WTC11 (cell line): ENCODE data around the gene HRH3. TPM values are rescaled to one million over a fixed set of nuclear protein-coding genes. Genes with fewer than 3 reads are reported as not detected.

Experiments
- ATAC-seq: fragments of 200-7000 bp; cut with Tn5 transposase; 2 replicates; pipeline ENCODE4 v1.10.0; 2021; ENCODE audit warnings: mild to moderate bottlenecking, moderate library complexity
- CTCF ChIA-PET: fragments of 300-600 bp; sonication (Branson Sonifier 250); formaldehyde crosslinking; loops from one replicate; lab custom pipeline; 2021; ENCODE audit warnings: antibody characterized with exemption; lab: Charles Lee
- POLR2A ChIA-PET: fragments of 350-600 bp; sonication (Branson Sonifier 250); formaldehyde crosslinking; loops from one replicate; lab custom pipeline; 2021; ENCODE audit warnings: antibody characterized with exemption; lab: Charles Lee
- DNase-seq: peaks from one replicate; pipeline ENCODE4 v3.0.0; 2021; ENCODE audit warnings: low spot score
- H3K27ac Mint-ChIP-seq: 2 replicates; pipeline ENCODE4 v1.8.0; 2021; ENCODE audit warnings: mixed read lengths
- H3K27me3 Mint-ChIP-seq: 2 replicates; pipeline ENCODE4 v1.8.0; 2021; ENCODE audit warnings: low read depth, mild to moderate bottlenecking, moderate library complexity, mixed read lengths
- H3K36me3 Mint-ChIP-seq: 2 replicates; pipeline ENCODE4 v1.8.0; 2021; ENCODE audit warnings: mixed read lengths
- H3K4me1 Mint-ChIP-seq: 2 replicates; pipeline ENCODE4 v1.8.0; 2022; ENCODE audit warnings: mixed read lengths
- H3K4me3 Mint-ChIP-seq: 2 replicates; pipeline ENCODE4 v1.8.0; 2021; ENCODE audit warnings: mild to moderate bottlenecking, moderate library complexity, mixed read lengths
- H3K9me3 Mint-ChIP-seq: 2 replicates; pipeline ENCODE4 v1.8.0; 2021; ENCODE audit warnings: mixed read lengths
- ATF1 ChIP-seq: sonication (generic); formaldehyde crosslinking; IDR thresholded peaks from 2 replicates; pipeline ENCODE4 v1.8.1; 2023; ENCODE audit warnings: mild to moderate bottlenecking, moderate library complexity, missing genetic modification reagents
- ATF2 ChIP-seq: sonication (generic); formaldehyde crosslinking; IDR thresholded peaks from 2 replicates; pipeline ENCODE4 v1.8.1; 2022; ENCODE audit warnings: low read depth, missing genetic modification reagents, borderline replicate concordance
- CBFB ChIP-seq: sonication (generic); formaldehyde crosslinking; IDR thresholded peaks from 2 replicates; pipeline ENCODE4 v1.8.1; 2022; ENCODE audit warnings: mild to moderate bottlenecking, low read depth, missing genetic modification reagents
- CREM ChIP-seq: sonication (generic); formaldehyde crosslinking; IDR thresholded peaks from 2 replicates; pipeline ENCODE4 v1.8.1; 2022; ENCODE audit warnings: mild to moderate bottlenecking, missing genetic modification reagents, moderate library complexity
- E2F4 ChIP-seq: sonication (generic); formaldehyde crosslinking; IDR thresholded peaks from 2 replicates; pipeline ENCODE4 v1.8.1; 2022; ENCODE audit warnings: low read depth, mild to moderate bottlenecking, moderate library complexity, missing genetic modification reagents, borderline replicate concordance
- ELF4 ChIP-seq: sonication (generic); formaldehyde crosslinking; IDR thresholded peaks from 2 replicates; pipeline ENCODE4 v1.8.1; 2022; ENCODE audit warnings: low read depth, mild to moderate bottlenecking, moderate library complexity, missing genetic modification reagents
- ESRRA ChIP-seq: sonication (generic); formaldehyde crosslinking; IDR thresholded peaks from 2 replicates; pipeline ENCODE4 v1.8.1; 2022; ENCODE audit warnings: mild to moderate bottlenecking, missing genetic modification reagents, borderline replicate concordance
- ETV6 ChIP-seq: sonication (generic); formaldehyde crosslinking; IDR thresholded peaks from 2 replicates; pipeline ENCODE4 v1.8.1; 2022; ENCODE audit warnings: mild to moderate bottlenecking, missing genetic modification reagents
- FOXJ3 ChIP-seq: sonication (generic); formaldehyde crosslinking; IDR thresholded peaks from 2 replicates; pipeline ENCODE4 v1.9.0; 2021; ENCODE audit warnings: missing genetic modification reagents, mild to moderate bottlenecking, borderline replicate concordance
- GRHL2 ChIP-seq: fragments of 250-450 bp; sonication (Bioruptor Pico); IDR thresholded peaks from 2 replicates; pipeline ENCODE4 v1.8.0; 2022; ENCODE audit warnings: mild to moderate bottlenecking, moderate library complexity; ENCODE audit not compliant: insufficient replicate concordance, severe bottlenecking
- HMGA2 ChIP-seq: fragments of 250-450 bp; sonication (Bioruptor Pico); IDR thresholded peaks from 2 replicates; pipeline ENCODE4 v1.4.0; 2021; ENCODE audit warnings: mild to moderate bottlenecking, moderate library complexity
- IRF1 ChIP-seq: sonication (generic); formaldehyde crosslinking; IDR thresholded peaks from 2 replicates; pipeline ENCODE4 v1.8.0; 2023; ENCODE audit warnings: missing genetic modification reagents
- IRF2 ChIP-seq: sonication (generic); formaldehyde crosslinking; IDR thresholded peaks from 2 replicates; pipeline ENCODE4 v1.8.0; 2022; ENCODE audit warnings: low read depth, missing genetic modification reagents, borderline replicate concordance
- JAZF1 ChIP-seq: fragments of 250-450 bp; sonication (Bioruptor Pico); IDR thresholded peaks from 2 replicates; pipeline ENCODE4 v1.9.0; 2021; ENCODE audit warnings: moderate library complexity, mild to moderate bottlenecking, inconsistent platforms
- KAT7 ChIP-seq: sonication (generic); formaldehyde crosslinking; IDR thresholded peaks from 2 replicates; pipeline ENCODE4 v1.8.1; 2023; ENCODE audit warnings: missing genetic modification reagents, mild to moderate bottlenecking, borderline replicate concordance
- MXD4 ChIP-seq: fragments of 250-450 bp; sonication (Bioruptor Pico); IDR thresholded peaks from 2 replicates; pipeline ENCODE4 v1.8.0; 2021; ENCODE audit warnings: mild to moderate bottlenecking, moderate library complexity, borderline replicate concordance
- NFE2L1 ChIP-seq: sonication (generic); formaldehyde crosslinking; IDR thresholded peaks from 2 replicates; pipeline ENCODE4 v1.8.1; 2023; ENCODE audit warnings: missing genetic modification reagents
- NR1H2 ChIP-seq: sonication (generic); formaldehyde crosslinking; IDR thresholded peaks from 2 replicates; pipeline ENCODE4 v1.9.0; 2021; ENCODE audit warnings: mild to moderate bottlenecking, moderate library complexity, missing genetic modification reagents
- NR3C1 ChIP-seq: sonication (generic); formaldehyde crosslinking; conservative IDR thresholded peaks from 2 replicates; pipeline ENCODE4 v1.8.1; 2023; ENCODE audit warnings: low read depth, mild to moderate bottlenecking, missing genetic modification reagents
- PRRX2 ChIP-seq: fragments of 250-450 bp; sonication (Bioruptor Pico); IDR thresholded peaks from 2 replicates; pipeline ENCODE4 v1.8.0; 2021; ENCODE audit warnings: mild to moderate bottlenecking
- SMAD3 ChIP-seq: sonication (generic); formaldehyde crosslinking; IDR thresholded peaks from 2 replicates; pipeline ENCODE4 v1.8.0; 2022; ENCODE audit warnings: missing genetic modification reagents, mild to moderate bottlenecking, borderline replicate concordance
- SOX15 ChIP-seq: fragments of 250-450 bp; sonication (Bioruptor Pico); IDR thresholded peaks from 2 replicates; pipeline ENCODE4 v1.9.0; 2021; ENCODE audit warnings: mild to moderate bottlenecking
- SP1 ChIP-seq: sonication (generic); formaldehyde crosslinking; conservative IDR thresholded peaks from 2 replicates; pipeline ENCODE4 v1.8.1; 2022; ENCODE audit warnings: missing genetic modification reagents
- TEAD1 ChIP-seq: sonication (generic); formaldehyde crosslinking; IDR thresholded peaks from 2 replicates; pipeline ENCODE4 v1.8.0; 2022; ENCODE audit warnings: mild to moderate bottlenecking, missing genetic modification reagents
- ZMAT4 ChIP-seq: fragments of 250-450 bp; sonication (Bioruptor Pico); IDR thresholded peaks from 2 replicates; pipeline ENCODE4 v1.9.0; 2021; ENCODE audit warnings: mild to moderate bottlenecking
- ZNF121 ChIP-seq: sonication (generic); formaldehyde crosslinking; IDR thresholded peaks from 2 replicates; pipeline ENCODE4 v1.8.0; 2023; ENCODE audit warnings: missing genetic modification reagents
- ZNF219 ChIP-seq: sonication (generic); formaldehyde crosslinking; IDR thresholded peaks from 2 replicates; pipeline ENCODE4 v1.8.0; 2023; ENCODE audit warnings: missing genetic modification reagents, mild to moderate bottlenecking, borderline replicate concordance
- ZNF396 ChIP-seq: fragments of 250-450 bp; sonication (Bioruptor Pico); IDR thresholded peaks from 2 replicates; pipeline ENCODE4 v1.8.0; 2021; ENCODE audit warnings: mild to moderate bottlenecking, moderate library complexity, borderline replicate concordance
- ZNF512 ChIP-seq: sonication (generic); formaldehyde crosslinking; IDR thresholded peaks from 2 replicates; pipeline ENCODE4 v1.8.1; 2022; ENCODE audit warnings: missing genetic modification reagents, borderline replicate concordance
- ZNF671 ChIP-seq: fragments of 250-450 bp; sonication (Bioruptor Pico); IDR thresholded peaks from 2 replicates; pipeline ENCODE4 v1.8.0; 2021; ENCODE audit warnings: mild to moderate bottlenecking
- total RNA-seq: library from RNA; stranded (reverse); gene quantifications from 3 replicates; pipeline ENCODE4 v1.2.3, GENCODE V29; 2021

HRH3 gene
- total RNA-seq, 1 experiment from 2014 or later = 3.3 TPM

- DNase-seq = no peak
- Mint-ChIP-seq H3K9me3 (no peaks in the 10 kb centered on the region), H3K4me1 (peaks cover 28% of the 10 kb centered on the region), H3K4me3 (no peak overlapping the region), H3K36me3 (peaks cover 6% of the 10 kb centered on the region), H3K27me3 (no peaks in the 10 kb centered on the region), H3K27ac (peak overlapping the region; percentile 44; the same call in 1 of the 2 replicates)
- no peak for TF ChIP-seq NR1H2 (CRISPR knock-in tag)
- TF ChIP-seq GRHL2 (CRISPR knock-in tag) = no peak
- TF ChIP-seq KAT7 = no peak
- no peak for TF ChIP-seq ATF1 (CRISPR knock-in tag)
- no peak for TF ChIP-seq TEAD1 (CRISPR knock-in tag)
- no peak for TF ChIP-seq ZMAT4
- no peak for TF ChIP-seq SP1 (CRISPR knock-in tag)
- no peak for TF ChIP-seq CBFB (CRISPR knock-in tag)
- no peak for TF ChIP-seq SMAD3 (CRISPR knock-in tag)
- TF ChIP-seq IRF2 (CRISPR knock-in tag) = no peak
- TF ChIP-seq ZNF396 (CRISPR knock-in tag) = no peak
- CTCF ChIA-PET = interaction anchor here (1.7 kb wide), 1 partner anchor 18 kb away, joined by 5 read pairs; no protein-coding TSS in a partner anchor
- ATAC-seq = no peak
- POLR2A ChIA-PET = no interaction called here
Measured at GRCh38 chr20:62242176-62242575, 22.1 kb upstream of the HRH3 start.

GRCh38 chr20:62241506-62241905 is 21.4 kb upstream of the HRH3 start:
- POLR2A ChIA-PET = no interaction called here
- CTCF ChIA-PET = no interaction called here
- no peak overlapping the region for H3K4me3 Mint-ChIP-seq

More at GRCh38 chr20:62241506-62241905, 21.4 kb upstream of the HRH3 start:
- no peak for DNase-seq
- H3K9me3 Mint-ChIP-seq = no peaks in the 10 kb centered on the region
- H3K27ac Mint-ChIP-seq = peak overlapping the region; percentile 67; the same call in 1 of the 2 replicates
- TF ChIP-seq FOXJ3 (CRISPR knock-in tag) (no peak), ETV6 (CRISPR knock-in tag) (no peak), ELF4 (CRISPR knock-in tag) (no peak), JAZF1 (no peak), ZMAT4 (no peak), ESRRA (CRISPR knock-in tag) (no peak), PRRX2 (CRISPR knock-in tag) (no peak), ZNF219 (CRISPR knock-in tag) (no peak), E2F4 (CRISPR knock-in tag) (no peak), IRF1 (CRISPR knock-in tag) (no peak), NFE2L1 (CRISPR knock-in tag) (no peak), SOX15 (CRISPR knock-in tag) (no peak), NR3C1 (CRISPR knock-in tag) (no peak), ATF2 (CRISPR knock-in tag) (no peak), CREM (CRISPR knock-in tag) (no peak), ZNF512 (no peak), MXD4 (CRISPR knock-in tag) (no peak), HMGA2 (CRISPR knock-in tag) (no peak), ZNF121 (no peak), ZNF671 (CRISPR knock-in tag) (no peak)
- H3K4me1 Mint-ChIP-seq = peaks cover 22% of the 10 kb centered on the region
- H3K36me3 Mint-ChIP-seq = peaks cover 6% of the 10 kb centered on the region
- ATAC-seq = no peak
- no peaks in the 10 kb centered on the region for H3K27me3 Mint-ChIP-seq
